GM19467 (cell line): ENCODE results near the gene MTHFD1.

ENCODE experiments used
- ATAC-seq: cut with Tn5 transposase; IDR thresholded peaks from one replicate; pipeline ENCODE4 v1.9.1; 2021; ENCODE audit warnings: mild to moderate bottlenecking, moderate library complexity; ENCODE audit not compliant: unreplicated experiment

The MTHFD1 gene

GRCh38 chr14:64405295-64405694, 17.1 kb downstream of the MTHFD1 start:
- no peak for ATAC-seq

DNA sequence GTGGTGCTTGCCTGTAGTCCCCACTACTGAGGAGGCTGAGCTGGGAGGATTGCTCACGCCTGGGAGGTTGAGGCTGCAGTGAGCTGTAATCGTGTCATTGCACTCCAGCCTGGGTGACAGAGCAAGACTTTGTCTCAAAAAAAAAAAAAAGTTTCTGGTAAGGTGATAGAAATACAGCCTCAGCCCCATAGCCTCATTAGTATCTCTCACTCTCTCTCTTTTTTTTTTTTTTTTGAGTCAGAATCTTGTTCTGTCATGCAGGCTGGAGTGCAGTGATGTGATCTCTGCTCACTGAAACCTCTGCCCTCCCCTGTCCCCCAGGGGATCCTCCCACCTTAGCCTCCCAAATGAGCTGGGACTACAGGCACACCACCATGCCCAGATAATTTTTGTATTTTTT, 19.2 kb downstream of the MTHFD1 start:
- ATAC-seq, result no peak

DNA sequence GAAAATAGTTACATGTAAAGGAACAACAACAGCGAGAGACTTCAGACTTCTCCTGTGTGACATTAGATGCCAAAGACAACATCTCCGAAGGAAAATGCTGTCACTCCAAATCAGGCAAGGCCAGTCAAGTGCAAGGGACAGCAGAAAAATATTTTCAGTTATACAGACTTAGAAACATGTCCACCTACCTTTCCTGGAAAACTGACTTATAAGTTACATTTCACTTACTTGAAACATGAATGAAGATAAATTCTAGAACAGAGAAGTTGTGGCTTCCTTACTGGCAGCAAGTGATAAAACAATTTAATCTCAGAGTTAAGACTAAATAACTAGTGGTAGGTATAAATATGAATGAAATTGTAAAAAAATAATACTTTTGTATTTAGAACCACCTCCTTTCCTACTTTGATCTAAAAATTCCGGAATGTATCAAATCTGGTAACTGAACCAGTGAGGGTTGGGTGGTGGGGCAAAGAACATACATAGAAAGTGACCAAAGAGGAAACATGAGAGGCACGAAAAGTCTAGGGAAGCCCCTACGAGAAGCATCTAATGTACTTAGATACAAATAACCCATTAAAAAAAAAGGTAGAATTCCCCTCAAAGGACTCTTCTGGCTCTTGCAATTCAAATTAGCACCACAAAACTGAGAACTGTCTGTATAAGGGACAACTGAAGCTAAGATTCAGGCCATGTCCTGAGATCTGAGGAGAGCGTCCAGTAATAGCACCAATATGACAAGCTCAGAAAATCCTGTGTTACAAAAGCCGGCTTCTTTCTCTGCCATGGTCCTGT, 21.2 kb downstream of the MTHFD1 start:
- no peak for ATAC-seq

DNA sequence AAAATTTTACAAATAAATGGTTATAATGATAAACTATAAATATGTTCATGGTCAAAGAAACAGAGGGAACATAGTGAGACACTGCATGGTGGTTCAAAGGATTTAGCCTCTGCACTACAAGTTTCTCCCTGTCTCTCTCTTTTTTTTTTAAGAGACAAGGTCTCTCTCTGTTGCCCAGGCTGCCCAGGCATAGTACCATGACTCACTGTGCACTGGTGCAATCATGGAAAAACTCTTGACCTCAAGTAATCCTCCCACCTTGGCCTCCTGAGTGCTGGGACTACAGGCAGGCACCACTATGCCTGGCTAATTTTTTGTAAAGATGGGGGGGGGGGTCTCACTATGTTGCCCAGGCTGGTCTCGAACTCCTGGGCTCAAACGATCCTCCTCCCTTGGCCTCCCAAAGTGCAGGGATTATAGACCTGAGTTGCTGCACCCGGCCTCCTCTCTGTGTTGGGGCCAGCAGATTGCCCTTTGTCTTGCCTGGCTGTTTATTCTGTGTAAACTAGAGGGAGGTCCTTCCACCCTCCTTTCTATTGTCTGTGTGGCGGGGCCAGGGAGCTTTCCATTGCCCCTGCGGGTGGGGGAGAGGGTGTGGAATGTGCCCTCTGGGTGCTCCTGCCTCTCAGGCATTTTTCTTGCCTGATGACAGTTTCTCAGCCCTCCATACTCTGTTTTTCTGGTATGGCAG, 22.1 kb downstream of the MTHFD1 start:
- no peak for ATAC-seq

DNA sequence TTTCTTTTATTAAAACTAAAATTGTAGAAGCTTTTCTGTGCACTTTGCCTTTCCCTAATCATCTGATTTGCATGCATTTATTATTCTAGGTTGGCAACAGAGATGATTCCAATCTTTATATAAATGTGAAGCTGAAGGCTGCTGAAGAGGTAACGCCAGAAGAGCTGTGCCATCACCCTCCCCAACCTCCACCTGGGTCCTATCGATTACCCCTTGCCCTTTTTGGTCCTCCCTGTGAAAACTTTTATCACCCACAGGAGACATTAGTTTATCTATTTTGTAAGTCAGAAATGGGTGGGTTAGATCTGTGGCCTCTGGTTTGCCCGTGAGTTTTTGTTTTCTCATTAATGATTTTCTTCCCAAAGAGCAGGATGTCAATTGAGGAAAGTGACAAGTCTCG, 22.8 kb downstream of the MTHFD1 start:
- no peak for ATAC-seq

DNA sequence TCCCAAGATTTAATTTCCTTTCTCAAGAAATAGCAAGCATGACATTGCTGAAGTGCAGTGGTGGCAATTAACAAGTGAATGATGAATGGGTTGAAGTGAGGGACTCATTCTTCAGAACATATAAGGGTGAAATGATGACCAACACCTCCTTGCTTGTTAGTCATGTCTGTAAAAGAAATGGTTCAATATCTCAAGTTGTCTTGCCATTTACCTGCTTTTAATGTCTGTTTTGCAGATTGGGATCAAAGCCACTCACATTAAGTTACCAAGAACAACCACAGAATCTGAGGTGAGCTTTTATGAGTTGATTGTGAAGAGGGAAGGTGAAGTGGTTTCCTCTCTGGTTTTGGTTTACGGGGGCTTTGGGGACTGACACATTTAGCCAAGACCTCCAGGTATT, 24.1 kb downstream of the MTHFD1 start:
- no peak for ATAC-seq

DNA sequence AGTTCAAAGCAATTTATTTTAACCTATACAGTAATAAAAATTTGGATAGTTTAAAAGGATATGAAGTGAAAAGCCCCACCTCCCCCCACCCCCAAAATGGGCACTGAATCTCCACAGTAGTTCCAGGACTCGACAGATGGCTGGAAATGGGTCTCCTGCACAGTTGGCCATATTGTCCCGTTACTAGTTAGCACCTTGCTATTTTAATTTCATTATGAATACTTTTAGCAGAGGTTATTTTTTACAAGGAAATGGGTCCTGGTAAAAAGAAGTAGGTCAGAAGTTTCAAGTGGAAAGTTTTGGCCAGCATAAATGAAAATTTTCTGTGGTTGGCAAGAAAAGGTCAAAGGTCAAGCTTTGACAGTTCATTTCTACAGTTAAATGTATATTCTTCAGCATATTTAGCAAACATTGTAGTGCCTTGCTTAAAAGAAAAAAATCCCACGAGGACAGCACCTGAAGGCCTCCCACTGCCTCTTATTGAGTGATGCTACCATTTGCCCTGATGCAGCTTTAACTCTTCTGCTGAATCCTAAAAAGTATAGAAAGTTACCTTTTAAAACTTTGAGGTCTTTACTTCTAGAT, 28.3 kb downstream of the MTHFD1 start:
- no peak for ATAC-seq

DNA sequence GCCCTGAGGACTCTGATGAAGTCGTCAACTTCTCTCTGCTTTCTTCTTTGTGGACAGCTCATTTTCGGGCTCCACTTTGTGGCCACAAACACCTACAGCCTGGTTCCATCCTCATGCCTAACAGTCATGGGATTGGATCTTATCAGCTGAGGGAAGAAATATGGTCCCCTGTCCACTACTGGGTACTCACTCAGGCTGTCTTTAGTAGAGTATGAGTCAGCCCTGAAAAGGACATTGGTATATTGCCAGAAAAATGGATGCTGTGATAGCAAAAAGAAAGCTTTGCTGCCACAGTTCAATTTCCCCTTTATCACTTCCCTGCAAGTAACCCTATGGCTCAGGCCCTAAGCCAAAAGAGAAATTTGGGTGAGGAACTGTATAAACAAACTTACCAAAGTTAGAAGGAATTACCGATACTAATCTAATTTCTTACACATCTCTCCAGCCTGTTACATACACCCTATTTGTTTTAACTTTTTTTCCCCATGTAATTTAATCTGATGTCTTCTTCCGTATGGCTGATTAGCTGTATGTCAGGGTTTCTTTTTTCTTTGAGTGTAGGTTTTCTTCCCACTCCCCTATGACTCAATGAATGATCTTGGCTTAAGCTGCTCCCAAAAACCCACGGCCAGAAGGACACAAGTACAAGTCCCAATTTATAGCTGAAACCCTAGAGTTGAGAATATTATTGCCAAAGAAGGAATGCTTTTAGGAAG, 29.1 kb downstream of the MTHFD1 start:
- ATAC-seq, result no peak

GRCh38 chr14:64417771-64418125, 29.6 kb downstream of the MTHFD1 start:
- ATAC-seq, result no peak

GRCh38 chr14:64419003-64419402, 30.9 kb downstream of the MTHFD1 start:
- no peak for ATAC-seq

DNA sequence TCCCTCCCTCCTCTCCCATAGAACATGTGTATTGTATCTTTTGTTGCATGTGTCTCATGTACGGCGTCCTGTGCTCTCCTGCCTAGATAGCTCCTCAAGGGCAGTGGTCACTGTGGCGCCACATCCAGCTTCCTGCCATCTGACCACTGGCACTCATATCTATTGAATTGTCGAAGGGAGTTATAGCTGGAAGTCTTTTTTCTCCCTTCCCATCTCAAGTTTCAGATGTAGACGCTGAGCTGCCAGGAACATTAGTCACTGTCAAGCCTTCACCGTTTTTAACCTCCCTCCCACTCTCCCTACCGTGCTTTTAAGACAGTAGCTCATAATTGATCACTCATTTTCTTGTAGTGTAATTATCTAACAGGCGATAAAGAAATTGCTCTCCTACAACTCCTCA, 33.0 kb downstream of the MTHFD1 start:
- ATAC-seq, result no peak

GRCh38 chr14:64422005-64422404, 33.9 kb downstream of the MTHFD1 start:
- ATAC-seq, result no peak

- no peak for ATAC-seq
Measured at GRCh38 chr14:64422756-64423155, 34.6 kb downstream of the MTHFD1 start.

GRCh38 chr14:64423987-64424386, 35.8 kb downstream of the MTHFD1 start:
- no peak for ATAC-seq

DNA sequence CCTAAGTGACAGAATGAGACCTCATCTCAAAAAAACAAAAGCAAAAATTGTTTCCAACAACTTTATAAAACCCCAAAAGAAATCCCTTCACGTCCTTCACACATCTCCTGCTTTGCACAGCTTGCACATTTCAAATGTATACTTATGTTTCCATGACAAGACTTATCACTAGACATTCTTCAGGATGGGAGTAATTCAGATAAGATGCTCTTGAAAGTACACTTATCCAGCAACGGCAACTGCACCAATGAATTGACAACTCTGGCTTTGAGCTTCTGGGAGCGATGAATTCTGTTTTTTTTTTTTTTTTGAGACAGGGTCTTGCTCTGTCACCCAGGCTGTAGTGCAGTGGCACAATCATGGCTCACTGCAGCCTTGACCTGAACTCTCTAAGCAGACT, 46.4 kb downstream of the MTHFD1 start:
- ATAC-seq, result no peak

GRCh38 chr14:64438181-64438841, 50.2 kb downstream of the MTHFD1 start:
- no peak for ATAC-seq

DNA sequence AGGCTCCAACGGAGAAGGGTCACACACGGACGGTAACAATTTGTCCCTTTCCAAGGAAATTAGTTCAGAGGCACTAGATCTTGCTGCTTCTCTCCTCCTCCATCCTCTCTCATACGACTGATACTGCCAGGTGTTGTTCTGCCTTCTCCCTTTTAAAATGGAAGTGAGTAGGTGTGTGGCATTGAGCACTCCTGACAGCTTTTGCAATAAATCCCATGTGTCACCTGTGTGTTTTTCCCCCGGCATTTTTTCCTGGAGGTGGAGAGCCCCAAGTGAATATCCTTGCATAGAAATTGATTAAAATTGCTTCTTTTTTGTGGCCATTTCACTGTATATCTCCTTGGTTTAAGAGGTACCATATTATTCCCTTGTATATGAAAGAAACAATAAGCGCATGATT, 51.0 kb downstream of the MTHFD1 start:
- ATAC-seq, result no peak

DNA sequence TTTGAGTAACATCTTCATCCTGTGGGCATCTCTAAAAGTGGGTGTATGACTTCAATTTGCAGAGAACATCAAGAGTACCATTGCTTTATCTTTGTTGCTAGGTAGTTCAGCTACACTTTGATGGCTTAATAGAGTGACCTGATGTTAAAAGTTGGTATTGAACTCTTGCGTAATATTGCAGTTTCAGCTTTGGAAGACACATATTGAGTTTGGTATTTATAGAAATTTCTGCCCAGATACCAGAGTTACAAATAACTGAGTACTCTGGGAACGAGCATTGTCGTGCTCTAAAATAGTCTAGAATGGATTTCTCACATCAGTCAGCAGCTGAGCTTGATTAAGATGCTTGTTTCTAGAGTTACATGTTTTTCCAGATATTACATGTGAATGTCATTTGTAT, 52.3 kb downstream of the MTHFD1 start:
- no peak for ATAC-seq

DNA sequence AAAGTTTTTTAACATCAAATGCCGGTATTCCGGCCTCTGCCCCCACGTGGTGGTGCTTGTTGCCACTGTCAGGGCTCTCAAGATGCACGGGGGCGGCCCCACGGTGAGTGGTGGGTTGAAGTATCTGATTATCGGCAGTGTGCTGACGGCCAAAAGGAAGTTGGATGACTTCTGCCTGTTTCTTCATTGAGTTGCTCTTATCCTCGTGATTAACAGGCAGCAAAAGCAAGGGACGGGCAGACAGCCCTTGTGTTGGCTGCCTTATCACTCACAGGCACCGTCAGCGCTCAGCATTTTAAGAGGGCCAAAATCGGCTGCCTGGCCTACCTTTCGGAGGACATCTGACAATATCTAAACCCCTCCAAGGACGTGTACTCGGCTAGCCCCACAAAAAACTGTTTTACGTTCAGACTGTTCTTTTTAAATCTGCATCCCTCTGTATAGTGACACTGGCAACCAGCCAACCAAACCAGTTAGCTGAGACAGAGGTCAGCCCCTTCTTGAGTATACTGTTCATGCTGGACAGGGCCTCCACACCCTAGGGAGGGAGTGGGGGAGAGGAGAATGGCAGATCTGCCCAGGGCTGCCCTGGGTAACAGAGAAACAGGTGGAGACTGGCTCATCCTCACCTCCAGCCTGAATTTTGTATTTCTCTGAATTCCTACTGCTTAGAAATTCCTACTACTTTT, 54.3 kb downstream of the MTHFD1 start:
- ATAC-seq, result no peak

DNA sequence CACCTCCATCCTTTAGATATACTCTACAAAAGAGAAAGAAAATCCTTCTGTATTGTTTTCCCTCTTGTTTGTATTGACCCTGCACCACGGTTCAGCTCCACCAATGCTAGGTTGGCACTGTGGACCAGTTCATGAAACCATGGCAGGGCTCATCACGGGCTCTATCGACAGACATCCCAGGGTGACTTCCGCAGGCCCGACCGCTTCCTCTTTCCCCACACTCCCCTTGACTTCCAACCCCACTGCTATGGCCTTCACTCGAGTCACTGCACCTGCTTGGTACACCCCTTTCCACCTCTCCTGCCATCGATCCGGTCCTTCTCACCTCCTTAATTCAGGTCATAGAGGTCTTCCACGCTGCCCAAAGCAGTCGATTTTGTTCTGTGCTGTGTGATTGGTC, 56.0 kb downstream of the MTHFD1 start:
- no peak for ATAC-seq
